ENCODE measurements around the gene PANK2.

Gene PANK2

DNA sequence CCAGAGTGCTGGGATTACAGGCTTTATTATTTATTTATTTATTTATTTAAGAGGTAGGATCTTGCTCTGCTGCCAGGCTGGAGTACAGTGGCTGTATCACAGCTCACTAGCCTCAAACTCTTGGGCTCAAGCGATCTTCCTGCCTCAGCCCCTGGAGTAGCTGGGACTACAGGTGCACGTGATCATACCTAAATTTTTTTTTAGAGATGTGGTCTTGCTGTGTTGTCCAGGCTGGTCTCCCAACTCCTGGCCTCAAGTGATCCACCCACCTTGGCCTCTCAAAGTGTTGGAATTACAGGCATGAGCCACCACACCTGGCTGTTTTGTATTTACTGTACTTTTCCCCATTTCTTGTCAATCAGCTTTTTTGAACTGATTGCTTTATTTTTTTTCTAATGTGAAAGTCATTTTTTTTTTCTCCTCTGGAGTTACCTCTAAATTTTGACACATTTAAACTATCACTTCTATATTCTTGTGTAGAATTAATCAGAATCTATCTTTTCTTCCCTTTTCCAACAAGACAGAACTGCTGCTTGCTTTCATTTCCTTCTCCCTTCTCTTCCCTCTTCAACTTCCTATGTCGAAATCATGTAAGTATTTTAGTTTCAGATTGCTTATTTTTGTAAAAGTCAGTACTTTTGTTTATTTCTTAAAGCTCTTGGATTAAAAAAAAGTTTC lies 12.0 kb downstream of the PANK2 start:
- Histone ChIP-seq H3K27me3 (ENCODE audit: insufficient read depth, low read length, poor library complexity) (no peaks in the 10 kb centered on the region), H3K4me1 (ENCODE audit: insufficient read depth, low read length) (peaks cover 12% of the 10 kb centered on the region), H3K9me3 (ENCODE audit: insufficient read depth, low read length, severe bottlenecking) (no peaks in the 10 kb centered on the region), H3K79me2 (ENCODE audit: insufficient read depth, low read length) (peaks cover 100% of the 10 kb centered on the region), H3K36me3 (ENCODE audit: insufficient read depth, low read length) (peaks cover 19% of the 10 kb centered on the region), H4K20me1 (ENCODE audit: insufficient read depth, low read length) (peaks cover 86% of the 10 kb centered on the region), H3K27ac (ENCODE audit: low read length) (no peak overlapping the region), H3K4me3 (ENCODE audit: low read depth in 1 of 2, low read length in 2 of 2) (no peak overlapping the region), H2AFZ (ENCODE audit: low read depth, low read length) (no peak overlapping the region), H3K9ac (ENCODE audit: low read depth, low read length) (no peak overlapping the region), H3K4me2 (ENCODE audit: insufficient read depth, low read length) (0 out of 2 replicates have a peak overlapping the region, but pooled peaks have one; percentile 3)
- ATAC-seq (ENCODE audit: insufficient read depth, low read depth) (no peak), DNase-seq (no peak)
- TF ChIP-seq EZH2 (IDR thresholded peaks at IDR 0.05; ENCODE audit: borderline replicate concordance, low read depth, low read length, severe bottlenecking) = no peak
- TF ChIP-seq, protein P1, sequence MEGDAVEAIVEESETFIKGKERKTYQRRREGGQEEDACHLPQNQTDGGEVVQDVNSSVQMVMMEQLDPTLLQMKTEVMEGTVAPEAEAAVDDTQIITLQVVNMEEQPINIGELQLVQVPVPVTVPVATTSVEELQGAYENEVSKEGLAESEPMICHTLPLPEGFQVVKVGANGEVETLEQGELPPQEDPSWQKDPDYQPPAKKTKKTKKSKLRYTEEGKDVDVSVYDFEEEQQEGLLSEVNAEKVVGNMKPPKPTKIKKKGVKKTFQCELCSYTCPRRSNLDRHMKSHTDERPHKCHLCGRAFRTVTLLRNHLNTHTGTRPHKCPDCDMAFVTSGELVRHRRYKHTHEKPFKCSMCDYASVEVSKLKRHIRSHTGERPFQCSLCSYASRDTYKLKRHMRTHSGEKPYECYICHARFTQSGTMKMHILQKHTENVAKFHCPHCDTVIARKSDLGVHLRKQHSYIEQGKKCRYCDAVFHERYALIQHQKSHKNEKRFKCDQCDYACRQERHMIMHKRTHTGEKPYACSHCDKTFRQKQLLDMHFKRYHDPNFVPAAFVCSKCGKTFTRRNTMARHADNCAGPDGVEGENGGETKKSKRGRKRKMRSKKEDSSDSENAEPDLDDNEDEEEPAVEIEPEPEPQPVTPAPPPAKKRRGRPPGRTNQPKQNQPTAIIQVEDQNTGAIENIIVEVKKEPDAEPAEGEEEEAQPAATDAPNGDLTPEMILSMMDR (IDR thresholded peaks at IDR 0.05; ENCODE audit: borderline replicate concordance, extremely low read depth, low read length, poor library complexity, severe bottlenecking) = no peak

GRCh38 chr20:3901706-3902440 lies 12.7 kb downstream of the PANK2 start:
- H3K36me3 ChIP-seq (ENCODE audit: insufficient read depth, low read length) = peaks cover 17% of the 10 kb centered on the region
- DNase-seq = no peak
- TF ChIP-seq EZH2 (IDR thresholded peaks at IDR 0.05; ENCODE audit: borderline replicate concordance, low read depth, low read length, severe bottlenecking) = no peak
- TF ChIP-seq, protein P1 (IDR thresholded peaks at IDR 0.05; ENCODE audit: borderline replicate concordance, extremely low read depth, low read length, poor library complexity, severe bottlenecking) = no peak
- H3K27me3 ChIP-seq (ENCODE audit: insufficient read depth, low read length, poor library complexity) = no peaks in the 10 kb centered on the region
- ATAC-seq (ENCODE audit: insufficient read depth, low read depth) = no peak
- peaks cover 5% of the 10 kb centered on the region for H3K4me1 ChIP-seq (ENCODE audit: insufficient read depth, low read length)
- H3K4me2 ChIP-seq (ENCODE audit: insufficient read depth, low read length) = no peak overlapping the region
- H4K20me1 ChIP-seq (ENCODE audit: insufficient read depth, low read length) = peaks cover 86% of the 10 kb centered on the region
- peaks cover 100% of the 10 kb centered on the region for H3K79me2 ChIP-seq (ENCODE audit: insufficient read depth, low read length)
- no peak overlapping the region for H3K27ac ChIP-seq (ENCODE audit: low read length)
- H3K9ac ChIP-seq (ENCODE audit: low read depth, low read length) = no peak overlapping the region
- H2AFZ ChIP-seq (ENCODE audit: low read depth, low read length) = no peak overlapping the region
- H3K9me3 ChIP-seq (ENCODE audit: insufficient read depth, low read length, severe bottlenecking) = no peaks in the 10 kb centered on the region
- H3K4me3 ChIP-seq (ENCODE audit: low read depth in 1 of 2, low read length in 2 of 2) = no peak overlapping the region

- H2AFZ ChIP-seq (ENCODE audit: low read depth, low read length) = no peak overlapping the region
- no peaks in the 10 kb centered on the region for H3K27me3 ChIP-seq (ENCODE audit: insufficient read depth, low read length, poor library complexity)
- no peaks in the 10 kb centered on the region for H3K9me3 ChIP-seq (ENCODE audit: insufficient read depth, low read length, severe bottlenecking)
- H3K36me3 ChIP-seq (ENCODE audit: insufficient read depth, low read length) = peaks cover 21% of the 10 kb centered on the region
- peaks cover 85% of the 10 kb centered on the region for H4K20me1 ChIP-seq (ENCODE audit: insufficient read depth, low read length)
- ATAC-seq (ENCODE audit: insufficient read depth, low read depth) = no peak
- peaks cover 4% of the 10 kb centered on the region; the same call in 1 of the 2 replicates for H3K4me1 ChIP-seq (ENCODE audit: insufficient read depth, low read length)
- H3K9ac ChIP-seq (ENCODE audit: low read depth, low read length) = no peak overlapping the region
- H3K79me2 ChIP-seq (ENCODE audit: insufficient read depth, low read length) = peaks cover 100% of the 10 kb centered on the region
- no peak overlapping the region for H3K4me2 ChIP-seq (ENCODE audit: insufficient read depth, low read length)
- TF ChIP-seq, protein P1 (IDR thresholded peaks at IDR 0.05; ENCODE audit: borderline replicate concordance, extremely low read depth, low read length, poor library complexity, severe bottlenecking) = no peak
- TF ChIP-seq EZH2 (IDR thresholded peaks at IDR 0.05; ENCODE audit: borderline replicate concordance, low read depth, low read length, severe bottlenecking) = no peak
- no peak for DNase-seq
- H3K4me3 ChIP-seq (ENCODE audit: low read depth in 1 of 2, low read length in 2 of 2) = no peak overlapping the region
- no peak overlapping the region for H3K27ac ChIP-seq (ENCODE audit: low read length)
Measured at GRCh38 chr20:3902446-3902845, 13.3 kb downstream of the PANK2 start.
